NOMO-1 treated with dmso at 0.1 percent for 144 hours (cell line): ENCODE results near the gene PLB1.

ENCODE experiments used
- DNase-seq: peaks from one replicate; lab custom pipeline; 2025; ENCODE audit not compliant: unreplicated experiment; lab: John Stamatoyannopoulos, UW

PLB1 gene

DNA sequence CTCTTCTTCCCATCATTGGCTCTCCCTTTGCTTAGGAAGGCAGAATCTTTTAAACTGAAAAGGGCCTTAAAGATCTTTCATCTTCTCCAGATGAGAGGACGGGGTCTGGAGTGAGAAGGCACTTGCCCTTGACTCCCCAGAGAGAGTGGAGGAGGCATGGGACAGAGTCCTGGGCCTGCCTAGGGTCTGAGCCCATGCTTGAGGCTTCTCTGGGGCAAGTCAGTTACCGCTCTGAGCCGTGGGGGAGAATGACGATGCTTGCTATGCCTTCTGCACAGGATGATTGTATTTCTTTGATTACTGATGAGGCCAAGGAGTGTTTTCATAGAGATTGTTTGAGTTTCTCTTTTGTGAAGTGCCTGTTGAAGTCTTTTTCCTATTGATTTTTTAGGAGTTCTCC lies 921 bp downstream of the PLB1 start:
- DNase-seq = no peak

DNA sequence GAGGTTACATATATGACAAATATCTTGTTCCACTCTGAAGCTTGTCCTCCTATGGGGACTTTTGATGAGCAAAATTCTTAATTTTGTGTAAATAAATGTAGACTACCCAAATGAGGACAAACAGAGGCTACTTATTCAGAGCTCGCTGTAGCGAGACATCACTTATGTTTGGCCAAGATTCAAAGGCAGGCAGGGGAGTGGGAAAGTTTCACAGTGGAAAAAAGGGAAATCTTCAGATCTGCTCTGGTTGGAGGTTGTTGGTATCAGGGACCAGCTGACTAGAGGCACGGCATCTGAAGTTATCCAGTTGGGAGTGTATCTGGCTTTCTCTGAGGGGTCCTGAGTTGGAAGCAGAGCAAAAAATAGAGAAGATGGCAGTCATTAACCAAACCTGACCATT lies 1.3 kb downstream of the PLB1 start:
- DNase-seq = no peak

DNA sequence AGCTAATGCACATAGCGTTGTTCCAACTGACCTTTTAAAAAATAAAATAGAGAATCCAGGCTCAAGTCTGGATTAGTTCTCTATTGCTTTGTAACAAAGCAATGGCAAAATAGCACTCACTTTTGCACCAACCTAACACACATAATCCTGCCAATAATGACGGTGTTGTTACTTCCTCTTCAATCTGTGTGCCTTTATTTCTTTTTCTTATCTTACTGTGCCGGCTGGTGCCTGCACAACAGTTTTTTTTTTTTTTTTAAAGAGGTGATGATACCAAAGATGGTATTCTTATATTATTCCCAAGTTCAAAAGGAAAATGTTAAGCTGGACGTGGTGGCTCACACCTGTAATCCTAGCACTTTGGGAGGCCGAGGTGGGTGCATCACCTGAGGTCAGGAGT lies 3.4 kb downstream of the PLB1 start:
- no peak for DNase-seq

- no peak for DNase-seq
Observed at GRCh38 chr2:28505361-28505760, 9.5 kb downstream of the PLB1 start.

DNA sequence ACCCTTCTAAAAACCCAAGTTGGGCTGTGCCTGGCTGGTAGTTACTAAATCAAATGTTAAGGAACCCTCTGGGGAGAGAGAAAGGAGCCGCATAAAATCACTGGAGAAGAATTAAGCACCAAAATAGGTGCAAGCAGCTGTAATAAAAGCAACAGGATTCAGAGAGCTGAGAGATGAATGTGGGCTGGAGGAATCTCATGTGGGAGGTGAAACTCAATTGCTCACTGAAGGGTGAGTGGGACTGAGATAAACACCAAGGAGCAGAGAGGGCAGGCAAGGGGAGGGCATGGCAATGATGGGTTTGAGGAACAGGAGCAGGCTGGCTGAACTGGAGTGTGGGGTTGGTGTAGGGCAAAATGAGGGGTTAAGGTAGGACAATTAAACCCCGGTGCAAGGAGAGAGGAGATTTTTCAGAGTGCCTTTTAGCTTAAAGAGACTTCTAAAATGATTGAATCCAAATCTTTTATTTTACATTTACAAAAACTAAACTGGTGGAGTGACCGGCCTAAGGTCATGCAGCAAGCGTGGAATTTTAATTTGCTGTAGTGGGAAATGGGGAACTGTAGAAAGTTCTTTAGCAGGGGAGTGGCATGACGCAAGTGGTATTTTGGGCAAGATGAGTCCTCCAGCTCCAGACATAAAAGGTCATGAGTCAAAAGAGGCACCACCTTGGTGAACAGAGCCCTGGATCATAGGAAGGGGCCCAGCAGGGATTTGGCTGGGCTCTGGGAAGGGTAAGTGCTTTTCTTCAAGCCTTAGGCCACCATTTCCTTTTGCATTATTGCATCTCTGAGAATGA lies 10.5 kb downstream of the PLB1 start:
- DNase-seq = no peak

GRCh38 chr2:28507796-28508764 lies 12.2 kb downstream of the PLB1 start:
- no peak for DNase-seq

GRCh38 chr2:28509361-28509760 lies 13.5 kb downstream of the PLB1 start:
- DNase-seq = no peak

GRCh38 chr2:28510184-28510583 lies 14.3 kb downstream of the PLB1 start:
- DNase-seq = no peak

GRCh38 chr2:28511871-28512606 lies 16.2 kb downstream of the PLB1 start:
- DNase-seq = no peak

DNA sequence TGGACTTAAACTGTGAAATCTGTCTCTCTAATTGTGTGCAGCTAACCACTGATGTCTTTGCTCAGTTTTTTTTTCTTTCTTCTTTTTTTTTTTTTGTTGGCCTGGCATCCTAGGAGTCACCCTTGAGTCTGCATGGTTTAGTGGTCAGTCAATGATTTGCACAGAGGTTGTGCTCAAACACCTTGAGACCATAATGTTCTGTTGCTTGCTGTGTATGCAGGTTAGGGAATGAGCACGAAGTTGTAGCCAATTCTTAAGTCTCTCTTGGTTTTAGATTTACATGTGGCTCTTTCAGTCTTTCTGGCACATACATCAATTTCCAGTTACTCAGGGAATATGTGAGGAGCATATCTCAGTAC lies 16.7 kb downstream of the PLB1 start:
- DNase-seq = no peak

DNA sequence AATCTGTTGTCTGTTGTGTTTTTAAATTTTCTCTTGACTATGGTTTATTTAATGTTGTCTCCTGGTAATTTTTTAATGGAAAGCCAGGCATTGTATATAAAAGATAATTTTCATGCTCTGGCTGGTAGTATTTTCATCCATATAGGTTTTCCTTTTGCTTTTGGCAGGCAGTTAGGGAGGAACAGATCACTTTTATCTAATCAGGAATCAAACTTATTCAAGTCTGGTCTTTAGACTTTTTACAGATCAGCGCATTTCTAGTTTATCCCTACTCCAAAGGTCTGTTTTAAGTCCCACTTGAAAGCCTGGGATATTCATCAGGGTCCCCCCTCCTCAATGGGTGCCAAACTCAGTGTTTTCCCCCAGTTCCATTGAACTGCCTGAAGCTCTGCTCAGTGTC lies 17.2 kb downstream of the PLB1 start:
- DNase-seq = no peak

DNA sequence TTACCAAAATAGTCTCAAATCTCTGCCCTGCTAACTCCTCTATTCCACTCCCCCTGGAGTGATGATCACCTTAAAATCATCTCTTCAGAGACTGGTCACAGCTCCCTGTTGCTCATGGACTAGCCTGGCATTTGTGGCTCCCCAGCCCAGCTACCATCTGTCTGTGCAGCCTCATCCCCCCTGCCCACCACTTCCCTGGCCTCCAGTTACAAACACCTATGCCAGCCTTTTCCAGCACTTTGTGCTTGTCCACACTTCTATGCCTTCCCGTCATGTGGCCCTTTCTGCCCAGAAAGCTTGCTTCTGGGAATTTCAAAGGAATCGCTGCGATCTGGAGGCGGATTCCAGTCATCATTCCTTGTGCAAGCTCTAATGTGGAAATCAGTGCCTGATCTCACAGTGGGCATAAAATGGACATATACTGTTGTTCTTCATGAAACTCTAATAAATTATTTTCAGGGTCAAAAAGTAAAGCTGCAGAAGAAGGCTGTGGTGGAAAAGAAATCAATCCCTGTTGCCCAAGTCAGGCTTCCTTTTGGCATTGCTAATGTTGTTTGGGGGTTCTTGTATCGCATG lies 19.4 kb downstream of the PLB1 start:
- no peak for DNase-seq

DNA sequence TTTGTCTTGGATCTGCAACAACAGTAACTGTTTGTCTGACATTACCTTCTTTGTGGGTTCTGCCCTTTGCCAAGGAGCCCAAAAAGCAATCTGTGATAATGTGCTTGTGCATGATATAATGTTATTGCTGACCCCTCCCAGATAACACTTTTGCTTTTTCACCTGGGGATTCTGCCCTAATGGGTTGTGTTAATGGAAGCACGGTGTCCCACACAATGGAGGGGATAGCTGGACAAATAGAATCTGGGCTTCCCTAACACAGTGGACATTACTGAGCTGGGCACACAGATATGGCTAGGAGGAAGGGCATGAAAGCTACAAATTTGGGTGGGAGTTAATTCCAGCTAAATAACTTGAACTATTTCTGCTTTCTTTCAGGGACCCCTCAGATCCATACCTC lies 20.6 kb downstream of the PLB1 start:
- DNase-seq = no peak

DNA sequence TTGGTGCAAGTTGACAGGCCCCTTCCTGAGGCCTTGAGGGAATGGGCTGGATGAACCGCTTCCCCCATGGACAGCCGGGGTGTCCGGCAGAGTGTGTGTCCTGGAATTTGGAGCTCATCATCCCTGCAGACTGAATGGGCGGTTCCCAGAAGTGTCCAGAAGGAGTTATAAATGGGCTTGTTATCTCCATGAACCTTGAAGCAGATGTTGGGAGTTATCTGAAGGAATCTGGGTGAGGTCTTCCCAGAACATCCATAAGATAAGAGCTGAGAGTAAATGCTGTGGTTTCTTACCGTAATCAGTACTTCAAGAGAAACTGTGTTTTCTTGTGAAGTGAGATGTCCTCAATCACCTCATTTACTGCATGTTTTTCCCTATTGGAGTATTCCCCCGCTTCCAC lies 21.1 kb downstream of the PLB1 start:
- no peak for DNase-seq

DNA sequence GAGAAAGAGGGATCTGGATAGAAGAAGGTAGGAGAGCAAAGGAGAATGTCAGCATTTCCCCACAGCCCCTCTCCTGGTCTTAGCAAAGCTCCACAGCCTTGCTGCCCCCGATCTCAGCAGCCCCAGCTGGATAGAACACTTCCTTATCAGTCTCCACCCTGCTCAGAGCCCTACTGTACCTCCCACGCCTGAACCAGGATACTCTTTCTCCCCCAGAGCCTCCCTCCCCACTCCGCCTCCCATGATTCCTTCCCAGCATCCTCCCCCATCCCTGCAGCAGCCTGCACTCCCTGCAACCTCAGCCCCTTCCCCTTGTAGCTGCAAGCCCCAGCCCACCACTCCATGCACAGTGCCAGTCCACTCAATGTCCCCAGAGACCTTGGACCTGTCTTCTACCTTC lies 25.8 kb downstream of the PLB1 start:
- no peak for DNase-seq

GRCh38 chr2:28522481-28522880 lies 26.6 kb downstream of the PLB1 start:
- no peak for DNase-seq

- DNase-seq = no peak
Observed at GRCh38 chr2:28523902-28524301, 28.0 kb downstream of the PLB1 start.

DNA sequence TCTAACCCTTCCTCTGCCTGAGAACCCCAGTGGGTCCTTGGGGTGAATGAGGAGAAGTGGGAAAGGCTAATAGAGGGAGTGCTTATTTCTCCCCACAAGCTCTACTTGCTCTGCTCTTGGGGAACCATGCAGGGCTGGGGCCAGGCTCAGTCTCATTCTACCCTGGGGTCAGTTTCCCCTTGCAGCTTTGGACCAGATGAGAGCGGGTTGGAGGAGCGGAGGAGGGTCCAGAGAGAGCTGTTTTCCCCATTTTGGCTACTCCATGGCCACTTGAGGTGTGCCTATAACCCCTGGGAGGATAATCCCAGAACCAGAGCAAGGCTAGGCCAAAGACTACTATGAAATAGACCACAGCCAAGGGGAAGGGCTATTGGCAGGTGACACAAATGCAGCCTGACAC lies 29.6 kb downstream of the PLB1 start:
- no peak for DNase-seq

DNA sequence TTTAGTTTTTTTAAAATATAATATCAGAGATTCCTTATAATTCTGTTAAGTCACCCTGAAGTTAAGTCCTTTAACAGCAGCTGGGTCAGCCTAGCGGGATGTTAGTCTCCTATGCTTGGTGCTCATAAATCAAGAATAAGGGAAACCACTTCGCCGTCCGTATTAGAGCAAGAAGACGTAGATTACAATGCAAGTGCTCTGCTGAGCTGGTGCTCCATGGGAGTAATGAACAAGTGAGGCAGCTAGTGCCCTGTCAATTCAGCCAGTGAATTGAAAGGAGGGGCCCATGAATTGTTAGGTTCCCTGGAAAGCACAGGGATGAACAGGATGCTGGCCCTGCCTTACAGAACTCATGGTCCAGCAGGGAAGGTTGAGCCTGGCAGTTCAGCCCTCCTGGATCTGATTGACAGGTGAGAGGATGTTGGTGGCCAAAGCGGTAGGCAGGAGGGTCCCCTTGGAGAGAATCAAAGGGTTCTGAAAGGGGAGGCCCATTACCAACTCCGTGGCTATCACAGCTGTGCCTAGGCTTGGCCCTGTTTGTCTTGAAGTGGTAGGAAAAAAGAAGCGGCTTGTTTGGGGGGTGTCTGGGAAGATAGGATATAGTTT lies 30.8 kb downstream of the PLB1 start:
- no peak for DNase-seq

DNA sequence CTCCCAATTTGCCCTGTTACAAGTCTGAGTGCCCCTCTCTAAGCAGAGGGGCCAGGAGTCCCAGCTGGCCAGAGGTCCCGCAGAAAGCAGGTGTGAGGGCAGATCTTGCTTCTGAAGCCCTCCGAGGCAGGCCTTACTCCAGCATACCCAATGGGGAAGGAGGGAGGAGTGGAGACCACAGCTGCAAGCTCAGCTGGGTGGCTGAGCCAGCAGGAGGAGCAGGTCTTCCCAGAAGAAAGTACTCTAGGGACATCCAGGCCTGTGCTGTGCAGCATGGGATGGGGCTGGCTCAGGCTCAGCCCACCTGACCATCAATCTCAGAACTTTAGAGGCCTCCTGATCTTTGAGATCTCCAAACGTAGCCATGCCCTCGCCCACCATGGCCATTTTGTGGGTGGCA lies 31.3 kb downstream of the PLB1 start:
- no peak for DNase-seq

DNA sequence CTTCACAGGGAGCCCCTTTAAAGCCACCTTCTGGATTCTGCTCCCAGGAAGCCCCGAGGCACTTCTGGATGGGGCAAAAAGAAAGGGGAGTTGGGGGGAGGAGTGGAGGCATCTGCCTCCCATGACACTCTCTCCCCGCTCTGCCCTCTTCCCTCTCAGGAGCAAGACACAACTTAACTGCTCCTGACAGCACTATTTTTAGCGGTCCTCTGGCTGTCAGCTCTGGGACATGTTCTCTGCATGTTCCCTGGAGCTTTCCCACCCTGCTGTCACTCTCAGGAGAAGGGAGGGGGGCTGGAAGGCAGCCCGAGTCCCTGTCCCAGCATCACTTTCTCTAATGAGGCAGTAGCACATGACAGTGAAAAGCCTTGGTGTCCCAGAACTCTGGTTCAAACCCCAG lies 32.3 kb downstream of the PLB1 start:
- no peak for DNase-seq
